GM21367 (cell line): ENCODE data around the gene MAP4K5.
"Not testable (repeated sequence)": the region's sequence is repeated elsewhere in the genome, so short reads cannot be mapped to it uniquely, and the experiment has no call there.

Experiments used
- ATAC-seq: cut with Tn5 transposase; IDR thresholded peaks from one replicate; pipeline ENCODE4 v1.9.1; 2021; ENCODE audit not compliant: unreplicated experiment

The MAP4K5 gene

GRCh38 chr14:50531595-50532501, 521 bp downstream of the MAP4K5 start:
- ATAC-seq, result peak; percentile 21

DNA sequence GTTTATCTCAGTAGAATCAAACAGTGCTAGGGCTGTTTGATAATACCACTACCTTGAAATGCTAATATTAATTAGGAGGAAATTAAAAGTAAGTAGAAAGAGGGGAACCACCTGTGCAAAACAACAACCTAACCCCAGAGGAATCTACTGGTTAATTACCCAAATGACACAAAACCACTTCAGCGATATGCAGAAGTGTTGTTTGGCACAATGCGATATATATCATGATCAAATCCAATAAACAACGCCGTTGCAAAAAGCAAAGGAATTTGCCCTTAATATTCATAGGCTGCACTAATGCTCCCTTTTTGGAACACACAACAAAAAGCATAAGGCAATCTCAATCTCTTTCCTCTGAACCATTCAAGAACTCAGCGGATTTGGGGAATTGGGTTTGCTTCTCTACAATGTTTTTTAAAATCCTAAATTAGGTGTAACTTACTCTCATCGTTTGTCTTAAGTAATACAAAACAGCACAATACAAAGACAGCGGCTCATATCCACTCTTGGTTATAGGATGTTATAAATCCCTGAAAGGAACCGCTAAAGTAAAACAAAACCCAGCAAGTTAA, 1.5 kb downstream of the MAP4K5 start:
- ATAC-seq, result no peak

DNA sequence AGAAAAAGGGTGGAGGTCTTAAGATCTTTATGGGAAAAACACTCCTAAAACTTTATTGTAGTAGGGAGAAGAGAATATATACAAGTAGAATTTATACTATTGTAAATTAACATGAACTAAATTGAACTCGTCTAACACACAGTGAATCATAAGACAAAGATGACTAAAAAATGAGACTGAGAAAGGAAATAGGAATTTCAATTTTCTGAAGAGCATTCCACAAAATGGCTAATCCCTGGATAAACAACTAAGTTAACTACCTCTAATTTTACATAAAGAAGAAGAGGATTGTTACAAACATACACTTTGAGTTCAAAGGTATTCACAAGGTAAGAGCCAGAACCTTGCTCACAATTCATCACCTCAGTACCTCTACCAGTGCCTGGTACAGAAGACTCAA, 2.0 kb downstream of the MAP4K5 start:
- no peak for ATAC-seq

DNA sequence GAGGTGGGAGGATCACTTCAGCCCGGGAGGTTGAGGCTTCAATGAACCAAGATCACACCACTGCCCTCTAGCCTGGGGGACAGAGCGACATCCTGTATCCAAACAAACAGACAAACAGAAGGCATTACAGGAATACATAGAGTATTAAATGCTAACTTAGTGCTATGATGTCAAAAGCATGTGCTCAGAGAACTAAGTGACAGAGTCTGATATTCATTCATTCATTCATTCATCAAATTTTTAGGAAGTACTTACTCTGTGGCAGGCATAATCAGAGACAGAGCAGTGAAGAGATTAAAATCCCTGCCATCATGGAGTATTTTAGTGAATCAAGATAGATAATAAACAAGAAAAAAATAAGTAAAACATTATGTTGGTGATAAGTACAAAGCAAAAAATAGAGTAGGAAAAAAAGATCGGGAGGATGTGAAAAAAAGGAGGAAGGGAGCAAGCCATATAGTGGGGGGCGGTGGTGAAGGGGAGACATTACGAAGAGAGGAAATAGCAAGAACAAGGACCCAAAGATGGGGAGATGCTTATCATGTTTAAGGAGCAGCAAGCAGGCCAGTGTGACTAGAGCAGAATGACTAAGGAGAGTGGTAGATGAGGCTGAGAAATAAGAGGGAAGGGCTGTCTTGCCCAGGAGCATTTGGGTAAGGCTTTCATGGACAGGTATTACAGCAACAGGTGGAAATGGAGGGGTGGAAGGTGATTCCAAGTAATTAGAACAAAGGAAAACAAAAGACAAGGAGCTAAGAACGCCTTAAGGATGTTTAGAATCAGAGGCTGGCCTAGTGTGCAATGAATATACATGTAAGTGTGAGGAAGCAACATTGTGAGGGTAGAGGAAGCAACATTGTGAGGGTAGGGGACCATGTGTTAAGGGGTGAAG, 2.8 kb downstream of the MAP4K5 start:
- ATAC-seq, result no peak

- ATAC-seq, result no peak
Measured at GRCh38 chr14:50528000-50528399, 4.4 kb downstream of the MAP4K5 start.

GRCh38 chr14:50524731-50525515, 7.4 kb downstream of the MAP4K5 start:
- ATAC-seq, result no peak

GRCh38 chr14:50524060-50524459, 8.3 kb downstream of the MAP4K5 start:
- ATAC-seq, result peak; percentile 37

DNA sequence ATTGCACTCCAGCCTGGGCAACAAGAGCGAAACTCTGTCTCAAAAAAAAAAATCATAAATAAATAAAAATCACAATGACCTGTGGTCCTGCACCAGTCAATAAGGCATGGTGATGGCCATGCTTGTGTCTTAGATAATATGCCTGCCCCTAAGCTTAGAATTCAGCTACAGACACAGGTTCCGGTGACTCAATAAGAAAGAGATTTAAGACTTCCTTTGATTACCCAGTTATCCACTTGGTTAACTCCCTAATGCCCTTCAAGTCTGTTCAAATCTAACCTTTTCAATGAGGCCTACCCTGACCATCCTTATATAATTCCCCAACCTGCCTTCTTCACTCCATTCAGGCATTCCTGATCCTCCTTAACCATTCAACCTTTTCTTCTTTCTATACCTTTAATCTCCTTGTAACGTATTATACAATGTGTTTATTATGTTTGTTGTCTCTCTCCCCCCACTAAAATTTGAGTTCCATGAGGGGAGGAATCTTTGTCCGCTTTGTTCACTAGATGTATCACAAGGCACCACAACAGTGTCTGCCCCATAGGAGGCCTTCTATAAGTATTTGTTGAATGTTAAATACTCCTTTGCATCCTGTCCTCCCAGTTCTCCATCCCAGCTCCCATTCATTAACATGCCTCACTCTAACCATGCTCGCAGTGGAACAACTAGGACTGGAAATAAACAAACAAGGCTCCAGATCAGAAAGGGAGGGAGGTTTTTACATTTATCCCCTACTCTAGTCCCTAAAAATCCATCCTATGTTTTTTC, 8.9 kb downstream of the MAP4K5 start:
- no peak for ATAC-seq

DNA sequence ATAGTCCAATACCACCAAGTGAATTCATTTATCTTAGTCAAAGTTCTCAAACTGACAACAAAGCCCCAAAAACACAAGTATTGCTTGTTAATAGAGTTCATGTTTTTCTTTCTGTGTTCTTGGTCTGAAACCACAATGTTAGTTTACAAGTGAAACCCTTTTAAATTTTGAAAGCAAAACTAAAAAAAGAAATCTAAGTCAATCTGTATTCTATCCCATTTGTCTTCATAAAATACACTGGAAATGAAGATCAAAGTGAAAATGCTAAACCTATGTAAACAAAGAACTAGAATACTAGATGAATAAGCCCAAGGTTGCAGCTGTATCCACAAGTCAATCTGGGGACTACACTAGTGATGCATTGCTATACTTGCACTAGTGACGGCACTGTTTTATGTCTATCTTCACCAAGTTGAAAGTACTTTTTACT, 10.4 kb downstream of the MAP4K5 start:
- peak; percentile 50 for ATAC-seq

DNA sequence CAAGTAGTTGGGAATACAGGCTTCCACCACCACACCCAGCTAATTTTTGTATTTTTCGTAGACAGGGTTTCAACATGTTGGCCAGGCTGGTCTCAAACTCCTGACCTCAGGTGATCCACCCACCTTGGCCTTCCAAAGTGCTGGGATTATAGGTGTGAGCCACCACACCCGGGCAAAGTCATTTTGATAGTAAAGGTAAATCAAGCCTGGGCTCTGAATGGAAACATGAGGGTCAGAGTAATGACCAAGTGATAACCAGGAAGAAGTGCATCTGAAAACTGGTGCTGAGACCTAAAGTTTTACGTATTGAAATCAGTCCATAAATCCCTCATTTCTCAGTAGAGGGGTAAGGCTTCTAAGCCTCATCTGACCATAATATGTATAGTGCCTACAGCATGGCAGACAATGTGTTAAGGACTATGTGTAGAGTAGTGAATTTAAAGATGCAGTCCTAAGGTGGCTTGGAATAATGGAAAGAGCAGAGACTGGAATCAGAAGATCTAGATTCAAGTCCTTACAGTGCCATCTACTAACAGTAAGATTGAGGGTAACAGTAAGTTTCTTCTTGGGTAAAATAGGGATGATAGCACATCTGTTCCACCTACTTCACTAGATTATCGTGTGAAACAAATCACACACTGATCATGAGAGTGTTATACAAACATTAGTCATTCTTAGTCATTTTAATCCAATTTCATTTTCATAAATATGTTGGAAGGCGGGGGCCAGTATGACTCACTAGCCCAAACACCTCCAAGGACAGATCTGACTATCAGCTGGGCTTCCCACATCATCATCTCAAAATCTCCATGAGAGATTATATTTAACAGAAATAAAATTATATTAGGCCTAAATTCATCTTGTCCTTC, 11.2 kb downstream of the MAP4K5 start:
- peak; percentile 36 for ATAC-seq

DNA sequence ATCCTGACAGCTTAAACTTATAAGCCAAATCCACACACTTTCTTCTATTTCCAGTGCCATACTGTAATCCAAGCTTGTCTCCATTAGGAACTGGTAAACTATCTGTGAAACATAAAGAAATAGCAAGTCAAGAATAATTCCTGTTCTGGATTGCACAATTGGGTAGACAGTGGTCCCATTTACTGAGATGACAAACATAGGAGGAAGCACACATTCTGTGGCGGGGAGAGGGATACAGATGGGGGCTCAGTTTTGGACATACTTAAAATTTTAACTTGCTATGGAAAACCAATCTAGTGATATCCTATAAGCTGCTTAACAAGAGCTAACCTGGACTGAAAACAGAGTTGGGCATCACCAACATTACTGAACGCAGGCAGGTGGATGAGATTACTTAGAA, 16.3 kb downstream of the MAP4K5 start:
- no peak for ATAC-seq

DNA sequence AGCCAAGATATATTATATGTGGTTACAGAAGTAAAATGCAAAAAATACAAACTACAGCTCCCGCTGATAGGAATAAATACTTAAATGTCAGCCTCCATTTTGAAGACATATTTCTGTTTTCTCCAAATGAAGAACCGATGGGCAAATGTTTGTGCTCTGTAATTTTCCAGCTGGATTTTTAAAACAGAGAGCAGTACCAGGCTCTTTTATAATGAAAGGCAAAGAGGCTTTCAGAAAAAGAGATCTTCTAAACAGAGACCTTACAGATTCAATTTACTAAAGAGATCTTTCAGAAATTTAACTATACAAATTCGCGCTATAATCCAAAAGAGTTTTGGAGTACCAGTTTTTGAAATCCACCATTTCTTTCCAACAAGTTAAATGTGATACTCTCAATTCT, 19.9 kb downstream of the MAP4K5 start:
- no peak for ATAC-seq

- ATAC-seq, result no peak
Measured at GRCh38 chr14:50510157-50510556, 22.2 kb downstream of the MAP4K5 start.

GRCh38 chr14:50507078-50507477, 25.3 kb downstream of the MAP4K5 start:
- not testable (repeated sequence) for ATAC-seq

- ATAC-seq, result no peak
Measured at GRCh38 chr14:50501642-50502041, 30.7 kb downstream of the MAP4K5 start.

- ATAC-seq, result no peak
Measured at GRCh38 chr14:50497351-50497750, 35.0 kb downstream of the MAP4K5 start.

DNA sequence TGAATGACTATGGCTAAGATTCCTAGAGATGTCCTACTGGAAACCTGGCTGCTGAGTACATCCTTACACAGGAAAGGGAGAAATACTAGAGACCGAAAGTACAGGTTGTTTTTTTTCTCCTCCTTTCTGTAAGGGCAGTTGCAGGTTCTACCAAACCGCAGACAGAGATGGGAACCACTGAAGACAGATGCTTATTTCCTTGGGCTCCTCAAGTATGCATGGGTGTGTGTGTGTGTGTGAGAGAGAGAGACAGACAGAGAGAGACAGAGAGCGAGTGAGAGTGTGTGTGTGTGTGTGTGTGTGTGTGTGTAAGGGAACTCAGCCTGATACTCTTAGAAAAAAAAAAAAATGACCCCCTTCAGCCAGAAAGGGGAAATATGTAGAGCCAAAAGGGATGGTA, 42.5 kb downstream of the MAP4K5 start:
- ATAC-seq, result no peak

DNA sequence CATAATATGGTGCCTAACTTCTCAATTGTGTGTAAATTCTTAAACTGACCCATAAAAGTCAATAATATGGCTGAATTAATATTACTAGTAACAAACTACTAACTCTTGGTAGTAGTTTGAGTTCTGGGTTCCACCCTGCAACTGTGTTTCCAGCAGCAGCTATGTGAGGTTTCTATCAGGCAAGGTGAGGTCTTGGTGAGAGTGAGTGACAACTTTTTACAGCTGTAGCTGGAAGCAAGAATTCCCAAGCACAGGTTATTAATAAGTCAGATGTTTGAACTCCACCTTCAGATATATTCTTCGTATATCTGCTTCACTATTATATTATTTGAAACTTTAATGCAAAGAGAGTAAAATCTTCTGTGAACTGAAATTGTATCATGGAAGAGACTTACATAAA, 43.8 kb downstream of the MAP4K5 start:
- no peak for ATAC-seq

DNA sequence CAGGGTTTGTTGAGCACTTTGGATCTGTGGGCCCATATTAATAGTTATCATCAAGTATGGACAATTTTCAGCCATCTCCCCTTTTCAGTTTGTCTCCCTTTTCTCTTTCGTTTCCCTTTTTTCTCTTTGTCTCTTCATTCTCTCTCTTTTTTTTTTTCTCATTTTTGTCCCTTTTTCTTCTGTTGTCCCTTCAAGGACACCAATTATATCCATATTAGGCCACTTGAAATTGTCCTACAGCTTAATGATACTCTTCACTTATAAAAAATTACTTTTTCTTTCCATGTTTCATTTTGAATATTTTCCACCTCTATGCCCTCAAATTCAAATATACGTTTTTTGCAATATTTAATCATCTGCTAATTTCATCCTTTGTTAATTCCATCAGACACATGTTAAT, 53.3 kb downstream of the MAP4K5 start:
- ATAC-seq, result no peak
